ENCODE results near the gene MCRIP2. TPM values are rescaled to one million over a fixed set of nuclear protein-coding genes. Genes with fewer than 3 reads are reported as not detected.

Gene MCRIP2
- total RNA-seq, 1 donor from 2014 or later: 181 TPM

DNA sequence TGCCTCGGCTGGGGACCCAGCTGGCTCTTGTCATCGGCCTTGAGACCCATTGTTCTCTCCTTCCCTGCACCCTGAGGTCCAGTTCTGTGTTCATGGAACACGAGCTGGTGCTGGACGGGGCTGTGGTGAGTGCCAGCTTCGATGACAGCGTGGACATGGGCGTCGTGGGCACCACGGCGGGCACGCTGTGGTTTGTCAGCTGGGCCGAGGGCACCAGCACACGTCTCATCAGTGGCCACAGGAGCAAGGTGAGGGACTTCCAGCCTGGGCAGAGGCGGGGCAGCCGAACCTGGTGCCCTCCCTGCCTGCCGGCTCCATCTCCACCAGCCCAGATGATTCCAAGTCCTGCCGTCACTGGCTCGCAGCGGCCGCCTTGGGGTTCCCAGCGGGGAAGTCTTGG lies 21.0 kb downstream of the MCRIP2 start:
- H3K27ac ChIP-seq (replicated peaks): no peak overlapping the region
- H3K4me1 ChIP-seq: peaks cover 23% of the 10 kb centered on the region
- TF ChIP-seq, protein P1, sequence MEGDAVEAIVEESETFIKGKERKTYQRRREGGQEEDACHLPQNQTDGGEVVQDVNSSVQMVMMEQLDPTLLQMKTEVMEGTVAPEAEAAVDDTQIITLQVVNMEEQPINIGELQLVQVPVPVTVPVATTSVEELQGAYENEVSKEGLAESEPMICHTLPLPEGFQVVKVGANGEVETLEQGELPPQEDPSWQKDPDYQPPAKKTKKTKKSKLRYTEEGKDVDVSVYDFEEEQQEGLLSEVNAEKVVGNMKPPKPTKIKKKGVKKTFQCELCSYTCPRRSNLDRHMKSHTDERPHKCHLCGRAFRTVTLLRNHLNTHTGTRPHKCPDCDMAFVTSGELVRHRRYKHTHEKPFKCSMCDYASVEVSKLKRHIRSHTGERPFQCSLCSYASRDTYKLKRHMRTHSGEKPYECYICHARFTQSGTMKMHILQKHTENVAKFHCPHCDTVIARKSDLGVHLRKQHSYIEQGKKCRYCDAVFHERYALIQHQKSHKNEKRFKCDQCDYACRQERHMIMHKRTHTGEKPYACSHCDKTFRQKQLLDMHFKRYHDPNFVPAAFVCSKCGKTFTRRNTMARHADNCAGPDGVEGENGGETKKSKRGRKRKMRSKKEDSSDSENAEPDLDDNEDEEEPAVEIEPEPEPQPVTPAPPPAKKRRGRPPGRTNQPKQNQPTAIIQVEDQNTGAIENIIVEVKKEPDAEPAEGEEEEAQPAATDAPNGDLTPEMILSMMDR (IDR thresholded peaks at IDR 0.05; ENCODE audit: borderline replicate concordance): no peak
- no peaks in the 10 kb centered on the region for H3K27me3 ChIP-seq (ENCODE audit: low read depth)
- intact Hi-C loops (cut with micrococcal nuclease): no loop called here
- DNase-seq: no peak
- H3K4me3 ChIP-seq: no peak overlapping the region
- no peaks in the 10 kb centered on the region for H3K9me3 ChIP-seq (replicated peaks)
- H3K36me3 ChIP-seq: no peaks in the 10 kb centered on the region

DNA sequence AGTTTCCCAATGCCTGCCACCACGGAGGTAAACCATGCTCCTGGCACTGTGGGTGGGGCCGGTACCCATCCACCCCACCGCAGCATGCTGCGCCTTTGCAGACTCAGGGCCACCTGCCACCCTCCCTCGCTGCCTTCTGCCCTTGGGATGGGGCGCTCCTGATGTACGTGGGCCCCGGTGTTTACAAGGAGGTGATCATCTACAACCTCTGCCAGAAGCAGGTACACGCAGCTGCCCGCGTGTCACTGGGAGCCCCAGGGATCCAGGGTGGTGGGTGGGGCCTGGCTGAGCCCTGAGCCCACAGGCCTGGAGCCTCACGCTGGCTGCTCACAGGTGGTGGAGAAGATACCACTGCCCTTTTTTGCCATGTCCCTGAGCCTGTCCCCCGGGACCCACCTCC lies 24.9 kb downstream of the MCRIP2 start:
- H3K4me3 ChIP-seq: no peak overlapping the region
- H3K9me3 ChIP-seq (replicated peaks): no peaks in the 10 kb centered on the region
- peaks cover 27% of the 10 kb centered on the region for H3K4me1 ChIP-seq
- intact Hi-C loops (cut with micrococcal nuclease): no loop called here
- DNase-seq: no peak
- no peaks in the 10 kb centered on the region for H3K27me3 ChIP-seq (ENCODE audit: low read depth)
- H3K36me3 ChIP-seq: peaks cover 27% of the 10 kb centered on the region
- no peak overlapping the region for H3K27ac ChIP-seq (replicated peaks)
- TF ChIP-seq, protein P1 (IDR thresholded peaks at IDR 0.05; ENCODE audit: borderline replicate concordance): no peak

DNA sequence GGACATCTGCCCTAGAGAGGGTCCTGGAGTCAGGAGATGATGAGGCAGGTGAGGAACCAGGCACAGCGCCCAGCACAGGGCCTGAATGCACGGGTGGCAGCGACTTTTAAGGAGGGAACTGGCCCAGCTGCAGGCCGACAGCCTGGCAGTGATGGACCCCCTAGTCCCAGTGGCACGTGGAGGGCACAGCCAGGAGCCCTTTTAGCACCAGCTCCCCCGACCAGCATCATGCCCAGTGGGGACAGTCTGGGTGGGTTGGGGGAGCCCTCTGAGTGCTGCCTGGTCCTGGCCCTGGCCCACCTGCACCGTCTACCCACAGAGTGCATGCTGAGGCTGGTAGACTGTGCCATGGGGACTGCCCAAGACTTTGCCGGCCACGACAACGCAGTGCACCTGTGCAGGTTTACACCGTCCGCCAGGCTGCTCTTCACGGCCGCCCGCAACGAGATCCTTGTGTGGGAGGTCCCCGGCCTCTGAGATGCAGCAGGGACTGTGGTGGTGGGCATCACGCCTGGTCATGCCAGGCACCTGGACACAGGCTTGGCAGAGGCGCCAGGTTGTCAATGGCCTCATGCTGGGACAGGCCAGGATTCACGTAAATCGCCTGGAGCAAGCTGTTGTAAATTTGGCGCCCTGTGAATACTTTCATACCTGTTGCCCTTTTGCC lies 25.6 kb downstream of the MCRIP2 start:
- H3K4me1 ChIP-seq: peaks cover 25% of the 10 kb centered on the region
- no peaks in the 10 kb centered on the region for H3K9me3 ChIP-seq (replicated peaks)
- H3K36me3 ChIP-seq: peaks cover 34% of the 10 kb centered on the region
- H3K4me3 ChIP-seq: peak overlapping the region; percentile 100
- intact Hi-C loops (cut with micrococcal nuclease): no loop called here
- TF ChIP-seq, protein P1 (IDR thresholded peaks at IDR 0.05; ENCODE audit: borderline replicate concordance): no peak
- no peaks in the 10 kb centered on the region for H3K27me3 ChIP-seq (ENCODE audit: low read depth)
- H3K27ac ChIP-seq (replicated peaks): peak overlapping the region; percentile 95
- no peak for DNase-seq

DNA sequence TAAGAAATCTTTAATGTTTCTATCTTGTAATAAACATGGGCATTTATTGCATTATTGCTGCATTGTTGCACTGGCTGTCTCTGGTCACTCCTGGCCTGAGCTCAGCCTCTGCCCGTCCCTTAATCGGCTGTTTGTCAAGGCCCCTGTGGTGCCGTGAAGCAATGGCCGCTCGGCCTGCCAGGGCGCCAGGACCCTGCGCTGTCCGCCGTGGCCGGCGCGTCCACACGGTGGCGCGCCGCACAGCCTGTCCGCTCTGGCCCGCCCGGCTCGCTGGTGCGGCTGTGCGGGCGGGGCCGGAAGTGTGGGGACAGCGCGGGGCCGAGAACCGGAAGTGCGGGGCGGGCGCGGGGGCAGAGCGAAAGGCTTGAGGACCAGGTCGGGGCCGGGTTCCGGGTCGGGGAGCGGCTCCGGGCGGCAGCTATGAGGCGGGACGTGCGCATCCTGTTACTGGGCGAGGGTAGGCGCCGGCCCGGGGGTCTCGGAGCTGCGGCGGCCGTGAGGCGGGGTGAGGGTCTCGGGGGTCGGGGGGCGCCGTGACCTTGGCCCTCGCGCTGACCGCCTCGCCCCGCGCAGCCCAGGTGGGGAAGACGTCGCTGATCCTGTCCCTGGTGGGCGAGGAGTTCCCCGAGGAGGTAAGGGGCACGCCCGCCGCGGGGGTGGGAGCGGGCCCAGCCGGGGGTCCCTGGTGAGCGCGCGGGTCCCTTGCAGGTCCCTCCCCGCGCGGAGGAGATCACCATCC lies 26.3 kb downstream of the MCRIP2 start, which contains the start of gene RHOT2:
Gene RHOT2, plus strand, starts transcription at position 353 of the 739 bp plus-strand sequence. Its CDS starts 68 bp downstream, at position 421.
- Histone ChIP-seq H3K36me3 (peaks cover 41% of the 10 kb centered on the region), H3K9me3 (replicated peaks) (no peaks in the 10 kb centered on the region), H3K27ac (replicated peaks) (peak within 1 kb of the TSS; percentile 95), H3K4me1 (peaks cover 25% of the 10 kb centered on the region), H3K4me3 (peak within 1 kb of the TSS; percentile 100), H3K27me3 (ENCODE audit: low read depth) (no peaks in the 10 kb centered on the region)
- TF ChIP-seq, protein P1 (IDR thresholded peaks at IDR 0.05; ENCODE audit: borderline replicate concordance): peak; percentile 94
- intact Hi-C loops (cut with micrococcal nuclease): no loop called here
- DNase-seq: peak; percentile 95

DNA sequence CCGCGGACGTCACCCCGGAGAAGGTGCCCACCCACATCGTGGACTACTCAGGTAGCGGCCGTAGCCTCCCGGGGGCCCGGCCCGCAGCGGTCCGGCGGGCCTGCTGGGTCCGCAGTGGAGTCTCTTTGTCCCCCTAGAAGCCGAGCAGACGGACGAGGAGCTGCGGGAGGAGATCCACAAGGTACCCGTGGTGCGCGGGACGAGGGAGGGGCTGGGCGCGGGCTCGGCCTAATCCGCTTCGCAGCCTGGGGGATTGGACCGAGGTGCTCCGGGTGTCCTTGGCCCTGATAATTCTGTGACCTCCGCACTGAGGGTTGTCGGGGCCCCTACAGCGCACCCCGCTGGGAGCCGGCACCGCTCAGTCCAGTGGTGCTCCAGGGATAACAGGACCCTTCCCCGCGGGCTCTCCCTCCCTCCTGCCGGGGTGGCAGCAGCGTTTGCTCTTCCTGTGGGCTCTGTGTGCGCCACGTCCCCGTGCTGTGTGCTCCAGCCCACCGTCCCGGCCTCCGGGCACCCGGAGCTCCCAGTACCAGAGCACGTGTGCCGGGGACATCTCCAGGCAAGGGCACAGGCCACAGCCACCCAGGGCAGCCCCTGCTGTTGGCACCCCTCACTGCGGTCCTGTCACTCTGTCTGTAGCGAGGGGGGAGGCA lies 27.0 kb downstream of the MCRIP2 start:
- Histone ChIP-seq H3K4me3 (peak overlapping the region; percentile 100), H3K36me3 (peaks cover 48% of the 10 kb centered on the region), H3K4me1 (peaks cover 25% of the 10 kb centered on the region), H3K27ac (replicated peaks) (peak overlapping the region; percentile 95), H3K9me3 (replicated peaks) (no peaks in the 10 kb centered on the region), H3K27me3 (ENCODE audit: low read depth) (no peaks in the 10 kb centered on the region)
- TF ChIP-seq, protein P1 (IDR thresholded peaks at IDR 0.05; ENCODE audit: borderline replicate concordance): no peak
- DNase-seq: no peak
- intact Hi-C loops (cut with micrococcal nuclease): no loop called here

Measured in left ventricle myocardium inferior (tissue), 1 donor.